Left colon (tissue), 2 donors: ENCODE measurements around the gene FBXL4. TPM values are rescaled to one million over a fixed set of nuclear protein-coding genes. Genes with fewer than 3 reads are reported as not detected.

ENCODE experiments used
- ATAC-seq: fragments of 200-7000 bp; cut with Tn5 transposase; one replicate; pipeline ENCODE4 v1.9.1; 2020; ENCODE audit warnings: mild to moderate bottlenecking, moderate library complexity
- DNase-seq, 2 donors: peaks; one replicate each; pipeline ENCODE4 v3.0.0-alpha.2; 2020
- intact Hi-C, 2 donors: fragments of 100-400 bp; cut with DNase I in 1 of 2; cut with micrococcal nuclease in 1 of 2; formaldehyde crosslinking; loops; one replicate each; pipeline versions ENCODE4 v1.11.2 to v1.14.0; 2022; cut with DNase I, micrococcal nuclease
- long read RNA-seq: library from polyadenylated mRNA; unstranded; transcript quantifications from one replicate; pipeline ENCODE4 v2.0.0, GENCODE V29; 2021
- total RNA-seq, 2 donors: library from RNA; stranded (reverse); fragmentation: NEBNext Ultra II Directional; extraction: Animal tissue kit (Norgen Biotek cat#: 25700); gene quantifications; one replicate each; pipeline ENCODE4 v1.2.1, GENCODE V29; 2021
- donor health status: DM: no; HTN: no; CAD: no.
- donor health status: DM: yes; HTN: yes; CAD: no.

Gene FBXL4
- total RNA-seq: 10 to 100 TPM; 16.0 to 17.9 TPM
- long read RNA-seq, full-length matches to known transcripts: 11 of 14 reads
- long read RNA-seq, partial matches to known transcripts: 0 of 14 reads
- long read RNA-seq, other reads (novel, unspliced or antisense): 3 of 14 reads

GRCh38 chr6:98947411-98948292 lies at the start of gene FBXL4:
TSS of gene FBXL4 (minus strand) at chr6:98947946. CDS start at chr6:98926988, 20,958 bp downstream.
- DNase-seq (peak; percentile 90 to 92), ATAC-seq (peak; percentile 94)
- intact Hi-C loops: no loop called here

GRCh38 chr6:98995116-98995515 lies 47.4 kb upstream of the FBXL4 start:
- ATAC-seq (no peak), DNase-seq (no peak)
- intact Hi-C loops: no loop called here

- DNase-seq: no peak
- intact Hi-C loops: no loop called here
- no peak for ATAC-seq
Measured at GRCh38 chr6:98992535-98992934, 44.8 kb upstream of the FBXL4 start.

- intact Hi-C loops: no loop called here
- ATAC-seq (no peak), DNase-seq (no peak)
Measured at GRCh38 chr6:98986071-98986615, 38.4 kb upstream of the FBXL4 start.

- DNase-seq (no peak), ATAC-seq (no peak)
- intact Hi-C loops: no loop called here
Measured at GRCh38 chr6:98985391-98985790, 37.6 kb upstream of the FBXL4 start.

GRCh38 chr6:98984121-98984520 lies 36.4 kb upstream of the FBXL4 start:
- intact Hi-C loops: no loop called here
- no peak for DNase-seq
- no peak for ATAC-seq

GRCh38 chr6:98981473-98981872 lies 33.7 kb upstream of the FBXL4 start:
- intact Hi-C loops: no loop called here
- no peak for ATAC-seq

GRCh38 chr6:98980819-98981218 lies 33.1 kb upstream of the FBXL4 start:
- no peak for ATAC-seq

More at GRCh38 chr6:98981473-98981872, 33.7 kb upstream of the FBXL4 start:
- no peak for DNase-seq

GRCh38 chr6:98977671-98978292 lies 30.0 kb upstream of the FBXL4 start:
- DNase-seq (no peak), ATAC-seq (peak; percentile 75)
- intact Hi-C loops: no loop called here

More at GRCh38 chr6:98980819-98981218, 33.1 kb upstream of the FBXL4 start:
- intact Hi-C loops: no loop called here
- DNase-seq: no peak

- ATAC-seq (no peak), DNase-seq (no peak)
- intact Hi-C loops: no loop called here
Measured at GRCh38 chr6:98976674-98977385, 29.1 kb upstream of the FBXL4 start.

- intact Hi-C loops: no loop called here
- ATAC-seq: no peak
- no peak for DNase-seq
Measured at GRCh38 chr6:98975421-98975820, 27.7 kb upstream of the FBXL4 start.

- no peak for ATAC-seq
- intact Hi-C loops: no loop called here
- DNase-seq: no peak
Measured at GRCh38 chr6:98974309-98974708, 26.6 kb upstream of the FBXL4 start.

GRCh38 chr6:98973571-98973970 lies 25.8 kb upstream of the FBXL4 start:
- no peak for DNase-seq
- intact Hi-C loops: no loop called here
- ATAC-seq: no peak

- intact Hi-C loops: no loop called here
- no peak for DNase-seq
- ATAC-seq: no peak
Measured at GRCh38 chr6:98971303-98971702, 23.6 kb upstream of the FBXL4 start.

GRCh38 chr6:98970469-98970868 lies 22.7 kb upstream of the FBXL4 start:
- intact Hi-C loops: no loop called here
- ATAC-seq (no peak), DNase-seq (no peak)

- DNase-seq (no peak), ATAC-seq (no peak)
- intact Hi-C loops: no loop called here
Measured at GRCh38 chr6:98967616-98968015, 19.9 kb upstream of the FBXL4 start.

- intact Hi-C loops: no loop called here
- no peak for DNase-seq
- ATAC-seq: no peak
Measured at GRCh38 chr6:98959631-98960030, 11.9 kb upstream of the FBXL4 start.

- DNase-seq: no peak
- no peak for ATAC-seq
- intact Hi-C loops: no loop called here
Measured at GRCh38 chr6:98958776-98959175, 11.0 kb upstream of the FBXL4 start.

GRCh38 chr6:98957450-98957849 lies 9.7 kb upstream of the FBXL4 start:
- intact Hi-C loops: no loop called here
- peak in 1 of 2 donors; percentile 24 for DNase-seq
- ATAC-seq: peak; percentile 58
